Activated CD4-positive, CD25-positive, alpha-beta regulatory T cell treated with anti-CD3 and anti-CD28 coated beads, Interleukin-2, amount 50 U/mL, for 16 hours (primary cell): ENCODE data around the gene GPR162.
A peak's percentile ranks its signal among the peaks of the same experiment; 100 is the strongest.

Experiments
- DNase-seq: peaks from one replicate; pipeline ENCODE4 v3.0.0-alpha.2; 2020; ENCODE audit warnings: low read depth, low spot score

The GPR162 gene

DNA sequence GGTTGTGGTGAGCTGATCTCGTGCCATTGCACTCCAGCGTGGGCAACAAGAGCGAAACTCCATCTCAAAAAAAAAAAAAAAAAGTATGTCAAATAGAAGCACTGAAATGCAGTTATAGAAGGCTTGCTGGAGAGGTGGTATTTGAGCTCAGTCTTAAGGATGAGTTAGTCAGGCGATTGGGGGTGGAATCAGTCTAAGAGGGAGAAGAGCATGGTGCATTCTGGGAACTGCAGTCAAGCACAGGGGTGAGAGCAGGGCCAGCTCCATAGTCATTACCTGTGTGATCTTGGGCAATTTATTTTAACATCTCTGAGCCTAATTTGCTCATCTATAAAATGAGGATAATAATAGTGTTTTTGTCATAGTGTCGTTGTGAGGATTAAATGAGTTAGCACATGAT is 13.3 kb downstream of the GPR162 start:
- DNase-seq, result no peak

DNA sequence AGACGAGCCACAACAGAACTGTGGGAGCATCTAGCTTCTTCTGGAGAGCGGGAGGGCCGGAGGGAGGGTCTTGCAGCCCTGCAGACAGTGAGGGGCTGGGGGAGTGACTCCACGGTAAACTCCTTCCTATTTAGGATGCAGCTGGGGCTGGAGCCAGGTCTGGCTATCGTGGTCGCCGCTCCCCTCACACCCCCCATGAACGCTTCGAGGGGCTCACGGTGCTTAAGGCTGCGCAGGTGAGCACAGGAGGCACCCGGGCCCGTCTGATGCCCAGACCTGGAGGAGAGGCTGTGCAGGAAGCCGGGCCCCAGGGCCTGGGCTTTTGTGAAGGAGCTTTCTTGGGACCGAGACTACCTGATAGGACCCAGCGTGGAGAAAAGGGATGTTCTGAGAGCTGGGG is 15.2 kb downstream of the GPR162 start:
- no peak for DNase-seq

DNA sequence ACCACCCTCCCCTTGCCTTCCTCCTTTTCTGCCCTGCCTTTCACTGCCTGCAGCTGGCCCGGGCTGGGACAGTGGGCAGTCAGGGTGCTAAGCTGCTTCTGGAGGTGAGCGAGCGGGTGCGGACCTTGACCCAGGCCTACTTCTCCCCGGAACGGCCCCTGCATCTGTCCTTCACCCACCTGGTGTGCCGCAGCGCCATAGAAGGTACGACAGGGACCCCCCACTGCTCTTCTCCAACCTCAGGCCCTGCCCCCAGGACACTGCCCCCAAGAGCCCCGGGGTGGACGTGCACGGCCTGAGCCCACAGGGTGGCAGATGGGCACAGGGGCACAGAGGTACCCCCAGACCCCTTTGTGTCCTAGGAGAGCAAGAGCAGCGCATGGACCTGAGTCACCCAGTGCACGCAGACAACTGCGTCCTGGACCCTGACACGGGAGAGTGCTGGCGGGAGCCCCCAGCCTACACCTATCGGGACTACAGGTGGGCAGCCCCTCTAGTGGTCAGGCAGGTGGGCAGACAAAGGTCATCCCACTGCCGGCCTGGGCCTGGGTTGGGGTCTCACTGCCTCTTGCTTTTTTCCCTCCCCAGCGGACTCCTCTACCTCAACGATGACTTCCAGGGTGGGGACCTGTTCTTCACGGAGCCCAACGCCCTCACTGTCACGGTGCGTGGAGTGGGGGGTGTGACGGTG is 15.9 kb downstream of the GPR162 start:
- DNase-seq, result no peak

DNA sequence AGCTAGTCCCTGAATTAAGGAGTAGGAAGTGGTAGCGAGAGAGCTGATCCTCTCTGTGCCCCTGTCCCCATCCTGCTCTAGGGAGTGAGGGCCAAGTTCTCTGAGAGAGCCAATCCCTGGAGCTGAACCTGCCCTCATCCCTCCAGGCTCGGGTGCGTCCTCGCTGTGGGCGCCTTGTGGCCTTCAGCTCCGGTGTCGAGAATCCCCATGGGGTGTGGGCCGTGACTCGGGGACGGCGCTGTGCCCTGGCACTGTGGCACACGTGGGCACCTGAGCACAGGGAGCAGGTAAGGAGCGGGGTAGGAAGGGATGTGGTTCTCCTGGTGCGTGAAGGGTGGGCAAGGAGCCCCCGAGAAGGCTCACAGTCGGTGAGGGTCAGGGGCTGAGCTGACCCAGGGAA is 17.2 kb downstream of the GPR162 start:
- DNase-seq, result no peak

DNA sequence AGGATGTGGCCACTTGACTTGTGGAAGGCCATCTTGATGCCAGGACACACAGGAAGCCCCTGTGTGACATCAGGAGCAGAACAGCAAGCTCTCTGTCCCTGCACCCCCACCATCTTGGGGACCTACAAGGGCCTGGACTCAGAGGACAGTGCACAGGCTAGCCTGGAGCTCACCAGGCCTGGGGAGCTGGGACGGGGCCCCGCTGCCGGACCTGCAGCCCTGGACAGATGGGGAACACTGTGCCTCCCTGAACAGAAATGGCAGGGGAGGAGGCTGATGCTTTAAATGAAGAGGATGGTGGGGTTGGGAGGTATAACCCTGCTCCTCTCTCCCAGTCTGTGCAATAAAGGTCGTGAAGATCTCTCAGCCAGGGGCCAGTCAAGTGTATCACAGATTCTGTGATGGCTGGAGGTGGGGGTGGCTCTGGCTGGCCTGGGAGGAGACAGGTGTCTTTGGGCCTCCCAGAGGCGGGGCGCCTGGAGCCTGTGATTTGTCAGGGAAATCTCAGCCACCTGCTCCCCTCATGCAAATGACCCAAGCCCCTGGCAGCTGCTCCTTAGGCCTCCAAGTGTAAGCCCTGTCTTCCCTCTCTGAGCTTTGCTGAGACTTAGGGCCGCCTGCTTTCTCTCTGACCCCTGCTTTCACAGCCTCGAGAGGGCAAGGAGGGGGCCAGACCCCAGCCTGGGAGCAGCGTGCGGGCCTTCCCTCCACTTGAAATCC is 18.0 kb downstream of the GPR162 start:
- DNase-seq, result no peak

DNA sequence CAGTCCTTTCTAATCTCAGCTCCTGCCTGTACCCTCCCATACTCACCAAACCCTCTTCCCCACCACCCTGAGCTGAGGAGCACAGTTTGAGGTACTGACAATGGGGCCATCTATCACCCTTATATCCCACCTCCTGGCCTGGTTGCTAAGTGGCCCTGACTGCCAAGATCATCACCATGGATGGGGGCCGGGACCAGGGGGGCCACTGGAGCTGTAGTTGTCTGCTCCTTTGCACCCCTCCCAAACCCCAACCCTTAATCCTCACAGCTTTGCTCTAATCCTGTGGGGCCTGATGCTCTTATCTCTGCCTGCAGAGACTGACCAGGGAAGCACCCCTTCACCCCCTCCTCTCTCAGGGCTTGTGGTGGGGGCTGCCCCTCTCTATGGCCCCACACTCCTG is 18.7 kb downstream of the GPR162 start:
- DNase-seq, result no peak

DNA sequence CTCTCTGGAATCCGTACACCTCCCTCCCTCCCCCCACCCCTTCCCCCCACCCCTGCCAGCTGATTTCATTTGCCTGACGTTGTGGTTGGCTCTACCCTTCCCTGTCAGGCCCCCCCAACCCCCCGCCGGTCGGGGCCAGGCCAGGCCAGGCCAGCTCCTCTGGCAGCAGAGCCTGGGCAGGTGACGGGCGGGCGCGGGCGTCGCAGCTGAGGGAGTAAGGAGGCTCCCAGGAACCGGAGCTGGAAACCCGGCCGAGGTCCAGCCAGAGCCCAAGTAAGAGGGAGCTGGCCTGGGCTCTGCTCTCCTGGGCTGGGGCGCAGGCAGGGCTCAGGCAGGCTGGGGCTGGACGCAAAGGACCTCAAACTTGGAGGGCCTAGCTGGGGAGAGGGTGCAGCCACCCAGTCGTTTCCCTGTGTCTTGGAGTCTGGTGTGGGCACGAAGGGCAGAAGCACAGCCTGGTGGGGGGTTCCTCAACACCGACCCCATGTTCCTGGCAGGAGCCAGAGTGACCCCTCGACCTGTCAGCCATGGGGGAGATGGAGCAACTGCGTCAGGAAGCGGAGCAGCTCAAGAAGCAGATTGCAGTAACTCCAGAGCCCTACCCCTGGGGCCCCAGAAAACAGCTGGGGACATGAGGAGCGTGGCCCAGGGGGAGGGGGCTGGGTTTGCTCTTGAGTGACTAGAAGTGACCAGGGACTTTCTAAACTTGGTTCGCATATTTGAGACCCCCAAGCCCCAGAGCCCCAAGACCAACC is 19.3 kb downstream of the GPR162 start, which contains the start of gene GNB3:
Gene GNB3 (plus strand): TSS at position 165 of the 755 bp plus-strand sequence. CDS start 363 bp downstream, at position 528.
- no peak for DNase-seq

DNA sequence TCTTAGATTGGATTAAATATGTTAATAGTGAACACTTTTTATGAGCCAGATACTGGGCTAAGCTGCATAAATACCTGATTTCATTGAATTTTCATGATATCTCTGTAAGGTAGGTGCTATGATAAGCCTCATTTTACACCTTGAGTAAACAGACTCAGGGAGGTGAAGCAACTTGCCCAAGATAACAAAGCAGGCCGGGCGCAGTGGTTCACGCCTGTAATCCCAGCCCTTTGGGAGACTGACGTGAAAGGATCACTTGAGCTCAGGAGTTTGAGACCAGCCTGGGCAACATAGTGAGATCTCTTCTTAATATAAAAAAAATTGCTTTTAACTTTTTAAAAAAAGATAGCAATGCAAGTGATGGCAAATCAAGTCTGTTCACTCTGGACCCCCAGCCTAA is 20.5 kb downstream of the GPR162 start:
- no peak for DNase-seq

DNA sequence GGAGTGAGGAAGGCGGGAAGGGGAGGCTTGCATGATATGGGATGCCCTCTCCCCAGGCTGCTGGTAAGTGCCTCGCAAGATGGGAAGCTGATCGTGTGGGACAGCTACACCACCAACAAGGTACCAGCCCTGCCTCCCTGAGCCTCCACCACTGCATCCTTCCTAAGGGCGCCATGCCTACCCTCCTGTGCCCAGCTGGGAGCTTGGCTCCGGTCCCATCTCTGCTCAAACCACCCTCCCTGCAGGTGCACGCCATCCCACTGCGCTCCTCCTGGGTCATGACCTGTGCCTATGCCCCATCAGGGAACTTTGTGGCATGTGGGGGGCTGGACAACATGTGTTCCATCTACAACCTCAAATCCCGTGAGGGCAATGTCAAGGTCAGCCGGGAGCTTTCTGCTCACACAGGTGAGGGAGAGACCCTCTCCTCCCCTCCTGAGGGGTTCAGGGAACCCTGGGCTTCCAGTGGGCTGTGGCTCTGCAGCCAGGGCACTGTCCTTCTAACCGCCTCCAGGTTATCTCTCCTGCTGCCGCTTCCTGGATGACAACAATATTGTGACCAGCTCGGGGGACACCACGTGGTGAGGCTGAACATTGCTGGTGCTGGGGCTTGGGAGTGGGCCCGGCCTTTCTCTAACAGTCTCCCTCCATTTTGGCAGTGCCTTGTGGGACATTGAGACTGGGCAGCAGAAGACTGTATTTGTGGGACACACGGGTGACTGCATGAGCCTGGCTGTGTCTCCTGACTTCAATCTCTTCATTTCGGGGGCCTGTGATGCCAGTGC is 21.7 kb downstream of the GPR162 start:
- no peak for DNase-seq

DNA sequence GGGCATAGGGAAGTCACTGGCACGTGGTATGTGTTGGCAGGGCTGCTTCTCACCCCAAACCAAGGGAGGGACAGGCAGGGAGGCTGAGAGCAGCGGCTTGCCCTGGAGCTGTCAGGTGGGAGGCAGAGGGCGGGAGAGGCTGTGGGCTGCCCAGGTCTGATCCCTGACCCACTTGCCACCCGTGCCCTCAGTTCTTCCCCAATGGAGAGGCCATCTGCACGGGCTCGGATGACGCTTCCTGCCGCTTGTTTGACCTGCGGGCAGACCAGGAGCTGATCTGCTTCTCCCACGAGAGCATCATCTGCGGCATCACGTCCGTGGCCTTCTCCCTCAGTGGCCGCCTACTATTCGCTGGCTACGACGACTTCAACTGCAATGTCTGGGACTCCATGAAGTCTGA is 23.8 kb downstream of the GPR162 start:
- no peak for DNase-seq

DNA sequence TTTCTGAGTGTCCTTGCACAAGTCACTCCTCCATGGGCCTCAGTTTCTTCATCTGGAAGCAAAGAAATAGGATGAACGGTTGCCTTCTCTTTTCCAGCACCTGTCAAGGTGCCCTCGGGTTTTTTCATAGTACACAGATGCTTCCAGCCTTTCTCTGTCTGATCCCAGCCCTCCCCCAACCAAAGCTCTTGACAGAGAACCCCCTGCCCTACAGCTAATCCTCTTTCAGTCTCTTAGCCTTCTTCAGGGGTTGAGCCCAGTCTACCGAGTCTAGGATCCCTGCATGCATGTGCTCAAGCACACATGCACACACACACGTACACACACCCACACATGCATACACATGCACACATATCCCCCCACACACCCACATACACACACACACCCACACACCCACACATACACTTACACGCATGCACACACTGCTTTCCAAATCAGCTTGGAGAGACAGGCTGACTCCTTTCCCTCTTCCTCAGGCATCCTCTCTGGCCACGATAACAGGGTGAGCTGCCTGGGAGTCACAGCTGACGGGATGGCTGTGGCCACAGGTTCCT is 24.8 kb downstream of the GPR162 start:
- DNase-seq, result no peak

DNA sequence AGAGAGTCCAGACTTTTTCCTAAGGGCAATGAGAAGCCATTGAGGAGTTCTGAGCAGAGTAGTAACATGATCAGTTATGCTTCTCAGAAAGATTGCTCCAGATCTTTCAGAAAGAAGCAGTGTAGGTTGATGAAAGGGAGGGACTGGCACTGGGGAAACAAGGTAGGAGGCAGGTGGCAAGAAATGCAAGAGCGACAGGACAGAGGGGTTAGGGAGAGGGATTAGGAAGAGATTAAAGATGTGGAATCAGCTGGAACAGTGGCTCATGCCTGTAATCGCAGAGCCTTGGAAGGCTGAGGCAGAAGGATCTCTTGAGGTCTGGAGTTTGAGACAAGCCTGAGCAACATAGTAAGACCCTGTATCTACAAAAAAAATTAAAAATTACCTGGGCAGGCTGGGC is 26.1 kb downstream of the GPR162 start:
- no peak for DNase-seq

DNA sequence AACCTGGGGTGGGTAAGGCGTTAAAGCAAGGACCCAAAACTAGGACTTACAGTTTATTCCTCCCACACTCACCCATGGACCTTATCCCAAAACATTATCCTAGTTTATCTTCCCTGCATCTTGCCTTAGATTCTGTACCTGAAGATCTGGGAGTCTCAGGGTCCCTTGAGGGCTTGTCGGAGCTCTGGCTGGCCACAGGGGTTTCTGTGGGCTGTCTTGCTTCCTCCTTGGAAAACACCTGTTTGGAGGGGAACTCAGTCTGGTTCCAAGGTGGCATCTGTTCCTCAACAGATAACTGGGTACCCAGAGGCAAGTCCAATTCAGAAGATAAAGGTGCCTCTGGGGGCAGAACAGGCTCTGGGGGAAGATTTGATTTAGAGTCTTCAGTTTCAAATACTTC is 27.8 kb downstream of the GPR162 start:
- no peak for DNase-seq

DNA sequence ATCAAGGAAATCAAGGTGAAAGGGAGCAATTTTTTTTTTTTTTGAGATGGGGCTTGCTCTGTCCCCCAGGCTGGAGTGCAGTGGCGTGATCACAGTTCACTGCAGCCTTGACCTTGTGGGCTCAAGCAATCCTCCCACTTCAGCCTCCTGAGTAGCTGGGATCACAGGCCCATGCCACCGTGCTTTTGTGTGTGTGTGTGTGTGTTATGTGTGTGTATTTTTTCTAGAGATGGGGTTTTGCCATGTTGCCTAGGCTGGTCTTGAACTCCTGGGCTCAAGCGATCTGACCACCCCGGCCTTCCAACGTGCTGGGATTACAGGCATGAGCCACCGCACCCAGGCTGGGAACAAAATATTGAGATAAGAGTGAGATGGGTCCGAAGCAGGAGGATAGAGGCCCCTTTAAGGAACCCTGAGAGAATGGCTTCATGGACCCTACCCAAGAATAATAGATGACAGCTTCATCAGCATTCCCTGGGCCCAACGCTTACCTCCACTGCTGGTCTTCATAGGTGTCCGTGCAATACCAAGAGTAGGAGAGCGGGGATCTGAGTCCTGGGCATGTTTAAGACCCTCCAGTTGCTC is 28.4 kb downstream of the GPR162 start:
- no peak for DNase-seq

DNA sequence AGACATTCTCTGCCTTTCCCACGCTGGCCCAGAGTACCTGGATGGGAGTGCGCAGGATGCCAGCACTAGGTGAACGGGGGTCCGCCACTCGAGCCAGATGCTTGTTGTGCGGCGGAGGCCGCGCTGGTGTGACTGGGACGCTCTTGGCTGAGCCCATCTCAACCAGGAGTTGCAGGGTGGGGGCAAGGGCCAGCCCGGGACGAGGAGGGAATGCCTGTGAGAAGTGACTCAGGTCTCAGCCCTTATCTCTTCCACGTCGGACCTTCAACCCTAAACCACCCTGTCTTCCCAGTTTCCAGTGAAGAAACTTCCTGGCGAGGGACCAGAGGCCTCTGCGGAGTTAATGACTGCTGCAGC is 29.2 kb downstream of the GPR162 start:
- DNase-seq, result no peak

DNA sequence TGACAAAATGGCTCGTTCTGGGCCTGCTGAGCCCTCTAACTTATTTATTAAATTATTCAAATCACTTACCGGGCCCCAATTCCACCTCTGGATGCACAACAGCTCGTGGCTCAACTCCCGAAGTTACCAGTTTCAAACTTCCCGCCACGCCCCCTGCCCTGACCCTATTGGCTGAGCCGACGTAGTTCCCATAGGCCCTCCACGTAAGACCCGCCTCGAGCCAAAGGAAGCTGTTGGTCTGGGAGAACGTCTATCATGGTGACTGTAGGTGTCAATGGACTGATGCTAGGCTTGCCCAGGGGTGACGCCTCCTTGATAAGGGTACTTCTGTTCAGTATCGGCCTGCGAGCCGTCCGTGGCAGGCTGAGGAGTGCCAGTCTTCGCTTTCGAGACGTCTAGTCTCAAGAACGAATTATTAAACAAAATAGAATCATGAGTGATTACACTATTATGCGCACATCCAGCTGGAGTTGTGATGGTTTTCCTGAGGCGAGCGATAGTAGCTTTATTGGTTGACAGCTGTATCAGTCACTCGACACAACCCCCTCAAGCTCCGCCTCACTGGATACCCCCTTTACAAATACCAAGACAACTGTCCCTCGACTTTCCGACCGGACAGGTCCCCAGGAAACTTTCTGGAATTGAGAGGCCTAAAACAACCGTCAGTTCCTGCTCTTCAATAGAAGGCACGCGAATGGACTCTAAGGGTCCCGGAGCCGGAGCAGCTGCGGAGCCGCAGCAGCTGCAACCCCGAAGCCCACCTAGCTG is 29.7 kb downstream of the GPR162 start, which contains the start of gene CDCA3:
Gene CDCA3 (minus strand): TSS at position 134 of the 768 bp plus-strand sequence. CDS start 334 bp downstream, outside the sequence.
- DNase-seq, result peak; percentile 85

DNA sequence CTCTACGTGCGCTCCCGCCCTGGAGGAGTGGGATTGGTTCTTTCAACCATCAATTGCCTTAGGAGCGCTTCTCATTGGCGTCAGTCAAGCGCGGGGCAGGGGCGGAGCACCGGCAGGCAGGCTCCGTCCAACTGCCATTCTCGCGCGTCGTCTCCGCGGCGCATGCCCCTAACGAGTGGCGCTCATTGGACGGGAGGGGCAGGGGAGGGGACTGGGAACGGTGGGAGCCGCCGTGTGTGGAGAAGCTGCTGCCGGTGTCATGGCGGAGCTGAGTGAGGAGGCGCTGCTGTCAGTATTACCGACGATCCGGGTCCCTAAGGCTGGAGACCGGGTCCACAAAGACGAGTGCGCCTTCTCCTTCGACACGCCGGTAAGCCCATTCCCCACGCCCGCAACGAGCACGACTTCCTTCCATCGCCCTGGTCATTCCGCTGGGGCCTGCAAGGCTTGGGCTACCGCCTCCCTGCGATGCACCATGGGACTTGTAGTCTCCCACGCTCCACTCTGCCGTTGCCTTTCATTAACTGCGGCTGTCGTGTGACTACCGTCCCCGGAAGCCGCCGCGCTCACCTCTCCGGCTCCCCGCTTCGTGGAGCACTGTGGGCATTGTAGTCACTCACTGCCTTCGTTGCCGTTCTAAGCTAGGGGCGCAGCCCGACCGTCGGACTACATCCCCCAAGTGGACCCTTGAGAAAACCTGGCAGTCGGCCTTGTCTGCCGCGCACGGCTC is 30.5 kb downstream of the GPR162 start, which contains the start of gene USP5:
Gene USP5 (plus strand): TSS at position 230 of the 730 bp plus-strand sequence. CDS start 30 bp downstream, at position 260.
- peak; percentile 98 for DNase-seq

DNA sequence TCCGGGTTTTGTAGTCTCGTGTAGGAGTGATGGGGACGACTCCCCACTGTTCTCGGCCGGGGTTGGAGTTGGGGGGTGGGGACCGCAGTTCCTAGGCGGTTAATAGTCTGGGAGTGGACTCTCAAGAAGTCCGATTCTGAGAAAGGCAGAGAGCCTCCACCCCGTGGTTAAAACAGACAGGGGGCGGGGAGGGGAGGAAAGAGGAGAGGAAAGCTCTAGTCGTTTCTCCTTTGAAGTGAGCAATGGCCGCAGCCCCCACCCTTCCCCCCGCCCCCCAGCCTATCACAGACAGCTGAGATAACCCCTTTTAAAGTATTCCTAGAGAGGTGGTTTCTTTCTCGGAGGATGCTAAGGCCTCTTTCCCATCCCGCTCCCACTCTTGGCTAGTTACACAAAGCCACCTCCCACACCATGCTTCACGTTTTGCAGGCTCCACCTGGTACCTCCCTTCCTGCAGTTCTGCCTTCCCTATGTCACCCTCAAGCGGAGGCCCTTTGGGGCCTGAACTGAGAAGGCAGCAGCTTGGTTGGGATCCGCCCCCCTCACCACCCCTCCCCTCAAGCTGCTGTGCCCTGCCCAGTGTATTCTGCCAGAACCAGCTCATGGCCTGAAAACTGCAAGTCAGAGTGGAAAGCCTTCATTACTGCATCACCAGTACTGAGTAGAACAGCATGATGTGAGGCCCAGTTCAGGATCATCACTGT is 31.2 kb downstream of the GPR162 start:
- DNase-seq, result peak; percentile 56

DNA sequence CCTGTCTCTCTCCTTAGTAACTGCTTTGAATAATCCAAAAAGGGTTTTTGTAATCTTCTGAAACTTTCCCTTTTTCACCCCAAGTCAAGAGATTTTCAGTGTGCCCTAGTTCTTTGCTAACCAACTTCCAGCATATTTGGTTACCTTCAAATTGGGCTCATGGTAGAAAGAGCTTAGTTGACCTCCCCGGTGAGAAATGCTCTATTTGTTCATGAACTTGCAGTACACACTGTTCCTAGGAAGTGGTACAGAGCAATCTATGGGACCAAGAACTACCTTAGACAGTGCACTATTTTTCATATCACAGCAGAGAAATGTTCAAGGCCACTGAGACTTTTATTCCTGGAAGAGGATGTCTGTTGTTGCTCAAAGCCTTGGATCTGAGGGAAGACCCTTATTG is 32.0 kb downstream of the GPR162 start:
- DNase-seq, result no peak
